NCI-H69 (cell line): ENCODE data around the gene IFRD2.
A peak's percentile ranks its signal among the peaks of the same experiment; 100 is the strongest.

Experiments
- DNase-seq: peaks from one replicate; lab custom pipeline; 2025; lab: John Stamatoyannopoulos, UW

IFRD2 gene, protein sequence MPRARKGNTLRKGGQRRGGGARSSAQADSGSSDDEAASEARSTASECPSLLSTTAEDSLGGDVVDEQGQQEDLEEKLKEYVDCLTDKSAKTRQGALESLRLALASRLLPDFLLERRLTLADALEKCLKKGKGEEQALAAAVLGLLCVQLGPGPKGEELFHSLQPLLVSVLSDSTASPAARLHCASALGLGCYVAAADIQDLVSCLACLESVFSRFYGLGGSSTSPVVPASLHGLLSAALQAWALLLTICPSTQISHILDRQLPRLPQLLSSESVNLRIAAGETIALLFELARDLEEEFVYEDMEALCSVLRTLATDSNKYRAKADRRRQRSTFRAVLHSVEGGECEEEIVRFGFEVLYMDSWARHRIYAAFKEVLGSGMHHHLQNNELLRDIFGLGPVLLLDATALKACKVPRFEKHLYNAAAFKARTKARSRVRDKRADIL

GRCh38 chr3:50292159-50293078, at the start of gene IFRD2:
TSS of gene IFRD2 (minus strand) at chr3:50292429. CDS start at chr3:50292274, 155 bp downstream.
- peak; percentile 96 for DNase-seq

DNA sequence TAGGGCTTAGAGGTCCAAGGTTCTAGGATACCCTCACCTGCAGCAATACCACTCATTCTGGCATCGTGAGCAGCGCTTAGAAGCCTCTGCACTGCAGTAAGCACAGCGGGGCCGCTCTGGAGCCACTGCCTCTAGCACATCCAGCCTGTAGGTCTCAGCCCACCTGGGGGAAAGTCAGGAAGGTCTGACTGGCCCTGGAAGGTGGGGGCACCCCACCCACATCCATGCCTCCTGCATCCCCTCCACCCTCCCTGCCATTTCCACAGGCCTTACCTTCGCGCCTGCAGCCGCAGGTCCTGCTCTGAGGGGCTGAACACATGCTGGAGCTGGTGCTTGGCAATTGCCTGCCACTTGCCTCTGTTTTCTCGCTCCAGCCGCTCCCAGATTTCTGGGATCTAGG, 49.3 kb upstream of the IFRD2 start:
- no peak for DNase-seq

GRCh38 chr3:50340448-50341329, 48.5 kb upstream of the IFRD2 start, which contains the start of gene RASSF1:
TSS of gene RASSF1 (minus strand) at chr3:50340836. CDS start at chr3:50340805, 31 bp downstream.
- no peak for DNase-seq

DNA sequence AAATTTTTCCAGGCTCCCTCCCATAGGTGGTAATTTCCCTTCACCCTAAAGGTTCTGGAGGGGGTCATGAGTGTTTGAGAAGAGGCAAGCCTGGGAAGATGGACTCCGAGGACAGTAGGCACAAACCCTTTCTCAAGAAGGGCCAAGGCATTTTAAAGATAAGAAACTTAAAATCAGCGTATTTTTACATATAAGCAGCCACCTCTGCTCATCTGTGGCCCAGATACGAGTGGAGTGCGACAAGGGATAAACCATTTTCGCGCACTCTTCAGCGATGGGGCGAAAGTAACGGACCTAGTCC, 47.9 kb upstream of the IFRD2 start:
- no peak for DNase-seq

GRCh38 chr3:50339485-50340146, 47.4 kb upstream of the IFRD2 start:
- no peak for DNase-seq

DNA sequence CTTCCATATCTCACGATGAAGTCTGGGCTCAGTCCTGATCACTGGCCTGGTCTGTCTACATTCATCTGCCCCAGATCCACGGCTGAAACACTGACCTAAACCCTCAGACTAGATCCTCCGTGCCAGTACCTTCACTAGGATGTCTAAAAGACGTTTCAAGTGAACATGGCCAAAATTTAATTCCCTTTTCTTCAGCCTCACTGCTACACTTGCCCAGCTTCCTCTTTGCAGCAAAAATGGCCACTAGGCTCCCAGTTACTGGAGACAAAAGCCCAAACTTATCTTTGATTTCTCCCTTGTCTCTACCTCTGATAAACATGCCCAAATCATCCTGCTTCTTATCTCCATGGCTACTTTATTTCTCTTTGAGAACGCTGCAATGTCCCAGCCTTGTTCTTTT, 46.7 kb upstream of the IFRD2 start:
- no peak for DNase-seq

DNA sequence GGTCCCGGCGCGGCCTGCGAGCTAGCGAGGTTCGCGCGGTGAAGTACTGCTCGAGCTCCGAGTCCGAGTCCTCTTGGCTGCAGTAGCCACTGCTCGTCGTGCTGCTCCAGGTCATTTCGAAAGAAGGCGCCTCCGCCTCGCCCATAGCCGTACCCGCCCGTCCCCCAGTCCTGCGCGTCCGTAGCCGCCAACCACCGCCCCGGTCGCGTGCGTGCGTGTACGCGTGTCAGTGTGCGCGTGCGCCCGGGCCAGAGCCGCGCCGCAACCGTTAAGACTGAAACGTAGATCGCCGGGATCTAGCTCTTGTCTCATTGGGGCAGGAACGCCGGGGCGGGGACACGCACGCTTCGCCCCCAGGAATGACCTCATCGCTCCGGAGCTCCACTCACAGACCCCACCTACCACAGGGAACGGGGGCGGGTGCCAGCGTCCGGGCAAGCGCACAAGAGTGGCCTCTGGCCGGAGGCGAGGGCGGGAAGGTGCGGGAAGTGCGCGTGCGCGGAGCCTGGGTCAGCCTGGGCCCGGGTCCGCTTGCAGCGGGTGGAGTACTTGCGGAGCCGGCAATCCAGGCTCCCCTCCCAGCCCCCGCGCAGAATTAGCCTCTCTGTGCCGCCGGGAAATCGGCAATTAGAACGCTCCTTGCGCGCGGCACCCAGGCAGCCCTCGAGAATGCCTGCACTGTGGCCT, 45.1 kb upstream of the IFRD2 start:
- peak; percentile 98 for DNase-seq

DNA sequence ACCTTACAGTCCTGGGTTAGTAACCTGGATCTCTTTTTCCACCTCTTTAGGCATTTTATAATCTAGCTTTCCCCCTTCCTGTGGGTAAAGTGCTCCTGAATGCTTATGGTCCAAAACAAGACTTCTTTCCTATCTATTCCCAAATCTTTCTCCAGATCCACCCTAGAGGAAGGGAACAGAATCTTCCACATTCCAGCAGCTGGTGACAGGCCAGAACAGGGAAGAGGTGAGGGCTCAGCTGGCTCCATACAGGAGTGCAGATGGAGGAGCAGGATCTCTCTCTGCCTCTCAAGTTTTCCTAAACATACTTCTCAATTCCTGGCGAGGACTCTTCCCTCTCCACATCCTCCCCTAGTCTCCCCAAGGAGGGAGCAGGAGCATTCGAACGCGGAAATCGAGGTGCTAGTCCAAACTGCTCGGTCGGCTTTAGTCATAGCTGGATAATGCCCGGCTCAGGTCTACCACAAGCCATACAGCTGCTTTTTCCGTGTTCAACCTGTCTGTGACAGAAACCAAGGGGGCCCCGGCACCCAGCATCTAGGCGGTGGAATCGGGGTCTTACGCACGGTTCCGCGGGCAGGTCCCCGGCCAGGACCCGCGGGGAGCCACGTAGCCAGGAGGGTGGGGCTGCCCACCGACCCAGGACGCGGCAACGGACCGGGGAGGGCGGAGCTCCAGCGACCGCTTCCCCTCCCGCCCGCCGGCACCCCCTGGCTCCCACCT, 44.4 kb upstream of the IFRD2 start:
- peak; percentile 40 for DNase-seq

- DNase-seq = no peak
Measured at GRCh38 chr3:50334339-50335075, 42.3 kb upstream of the IFRD2 start.

DNA sequence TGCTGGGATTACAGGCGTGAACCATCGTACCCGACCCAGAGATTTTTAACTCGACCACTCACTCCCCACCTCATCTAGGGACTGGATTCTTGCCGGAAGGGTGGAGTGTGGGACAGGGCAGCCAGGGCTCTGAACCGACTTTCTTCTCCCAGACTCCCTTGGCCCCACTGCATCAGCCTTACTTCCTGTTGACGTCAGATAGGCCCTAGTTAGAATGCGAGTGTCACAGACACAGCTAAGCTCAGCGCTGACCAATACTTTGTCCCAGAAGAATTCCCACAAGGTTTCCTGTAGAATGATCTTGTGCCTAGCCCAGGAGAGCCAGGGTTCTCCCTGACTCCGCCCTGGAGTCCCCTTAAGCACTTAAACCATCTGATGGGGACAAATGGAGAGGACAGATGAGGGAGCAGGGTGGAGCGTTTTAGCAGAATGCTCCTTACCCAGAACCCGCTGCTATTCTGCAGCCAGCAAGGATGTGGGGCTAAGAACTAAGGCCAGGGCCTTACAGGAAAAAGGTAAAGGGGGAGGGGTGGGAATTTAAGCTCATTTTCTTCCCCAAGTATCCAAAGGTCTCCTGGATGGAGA, 41.6 kb upstream of the IFRD2 start:
- DNase-seq = no peak

DNA sequence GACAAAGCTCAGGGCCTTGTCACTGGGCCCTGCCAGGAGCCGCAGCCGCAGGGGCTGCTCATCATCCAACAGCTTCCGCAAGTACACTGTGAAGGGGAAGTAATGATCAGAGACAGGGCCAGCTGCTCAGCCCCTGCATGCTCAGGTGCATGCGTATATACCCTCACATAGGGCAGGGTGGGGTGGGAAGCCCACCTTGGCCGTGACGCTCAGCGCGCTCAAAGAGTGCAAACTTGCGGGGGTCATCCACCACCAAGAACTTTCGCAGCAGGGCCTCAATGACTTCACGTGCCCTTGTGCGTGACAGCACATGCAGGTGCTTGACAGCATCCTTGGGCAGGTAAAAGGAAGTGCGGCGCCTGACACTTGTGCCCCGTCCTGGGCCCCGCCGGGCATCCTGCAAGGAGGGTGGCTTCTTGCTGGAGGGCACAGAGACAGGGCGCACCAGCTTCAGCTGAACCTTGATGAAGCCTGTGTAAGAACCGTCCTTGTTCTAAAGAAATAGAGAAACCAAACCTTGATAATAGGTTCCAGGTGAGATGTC, 39.2 kb upstream of the IFRD2 start:
- no peak for DNase-seq

DNA sequence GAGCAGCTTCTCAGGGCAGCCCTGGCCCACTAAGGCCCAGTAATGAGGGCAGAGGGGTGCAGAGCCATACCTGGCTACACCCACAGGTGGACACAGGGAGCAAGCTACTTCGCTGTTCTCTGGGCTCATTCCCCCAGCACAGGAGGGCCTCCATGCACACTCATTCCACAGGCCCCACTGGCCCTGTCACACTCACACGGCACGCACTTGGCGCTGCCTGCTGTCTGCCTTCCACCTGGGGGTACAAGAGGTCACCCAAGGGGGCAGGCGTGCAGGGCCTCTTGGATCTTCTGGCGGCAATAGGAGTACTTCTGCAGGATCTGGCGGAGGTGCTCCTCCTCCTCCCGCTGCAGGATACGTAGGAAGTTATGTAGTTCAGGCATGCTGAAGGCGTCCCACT, 38.1 kb upstream of the IFRD2 start:
- no peak for DNase-seq

- peak; percentile 96 for DNase-seq
Measured at GRCh38 chr3:50327943-50328691, 35.9 kb upstream of the IFRD2 start, which contains the start of gene TUSC2. TSS of gene TUSC2 (minus strand) at chr3:50328223. CDS start at chr3:50328099, 124 bp downstream.

DNA sequence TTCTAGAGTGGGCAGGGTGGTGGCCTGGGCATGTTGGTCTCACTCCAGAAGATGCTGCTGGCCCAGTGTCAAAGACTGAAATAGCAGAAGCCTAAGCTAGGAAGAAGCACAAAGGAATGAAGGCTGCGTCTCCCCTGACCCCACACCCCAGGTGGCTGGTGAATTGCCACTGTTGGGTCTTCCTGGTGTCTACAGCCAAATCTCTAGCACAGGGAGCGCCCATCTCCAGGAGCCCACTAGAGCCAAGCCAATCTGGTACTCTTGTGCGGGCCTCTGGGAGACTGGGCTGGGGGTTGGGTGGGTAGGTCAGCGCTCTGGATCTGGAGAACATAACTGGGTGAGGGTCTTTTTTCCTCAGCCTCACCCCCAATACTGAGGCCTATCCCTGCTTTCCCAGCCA, 34.9 kb upstream of the IFRD2 start:
- DNase-seq = no peak

DNA sequence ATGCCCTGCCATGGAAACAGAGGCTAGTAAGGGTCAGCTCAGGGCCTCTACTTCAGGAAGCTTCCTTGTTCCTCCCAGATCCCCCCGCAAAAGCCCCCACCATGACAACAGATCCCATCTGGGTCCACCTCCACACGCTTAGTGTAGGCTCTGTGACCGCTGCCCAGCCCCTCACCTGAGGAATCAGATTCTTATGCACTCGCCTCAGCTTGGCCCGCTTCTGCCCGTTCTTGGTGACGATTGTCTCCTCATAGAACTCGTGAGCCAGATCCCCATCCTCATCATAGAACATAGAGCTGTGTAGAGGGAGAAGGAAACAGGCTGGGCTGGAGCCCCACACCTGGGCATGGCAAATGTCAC, 33.9 kb upstream of the IFRD2 start:
- DNase-seq = no peak

DNA sequence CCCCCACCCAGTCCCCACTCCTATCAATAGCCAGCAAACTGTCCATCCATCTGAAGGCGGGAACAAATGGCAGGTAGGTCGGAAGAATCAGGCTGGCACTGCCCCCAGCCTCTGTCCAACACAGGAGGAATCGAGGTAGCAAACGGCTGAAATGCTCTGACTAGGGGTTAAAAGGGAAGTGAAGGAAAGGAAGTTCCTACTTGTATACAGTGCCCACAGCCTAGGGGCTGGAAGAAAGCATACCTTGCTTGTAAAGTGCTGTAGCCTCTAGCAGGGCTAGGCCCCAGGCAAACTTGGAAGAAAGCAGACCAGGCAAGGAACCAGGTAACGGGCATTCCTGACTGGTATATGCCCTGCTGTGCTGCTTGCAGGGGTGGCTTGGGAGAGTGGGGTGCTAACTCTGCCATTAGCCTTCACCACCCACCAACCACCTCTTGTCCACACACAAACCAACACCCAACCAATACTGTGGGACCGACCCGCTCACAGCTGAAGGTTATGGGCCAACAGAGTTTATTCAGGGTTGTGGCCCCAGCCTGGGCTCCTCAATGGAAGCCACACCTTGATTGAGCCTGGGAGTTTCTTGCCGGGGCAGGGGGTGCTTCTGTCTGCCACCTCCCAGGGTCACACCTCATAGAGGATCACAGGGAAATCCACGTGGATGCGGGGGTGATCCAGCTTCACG, 33.4 kb upstream of the IFRD2 start:
- DNase-seq = no peak

DNA sequence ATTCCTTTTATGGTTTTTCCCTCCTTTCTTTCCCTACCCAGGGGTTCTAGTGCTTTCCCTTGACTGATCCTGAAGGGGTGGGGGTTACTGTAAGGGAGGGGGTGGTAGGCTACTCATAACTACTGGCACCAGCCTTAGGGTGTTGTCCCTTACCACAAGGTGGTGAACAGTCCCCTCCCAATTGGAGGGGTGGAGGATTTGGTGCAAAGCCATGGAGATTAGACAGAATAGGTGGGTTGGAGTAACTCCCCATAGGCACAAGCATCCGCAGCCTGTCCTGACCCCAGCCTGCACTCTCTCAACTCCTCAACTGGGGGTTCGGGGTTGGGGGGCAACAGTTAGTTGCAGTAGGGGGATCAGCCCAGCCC, 32.9 kb upstream of the IFRD2 start:
- no peak for DNase-seq
